Measurements from ENCODE around the gene BRAT1. TPM values are rescaled to one million over a fixed set of nuclear protein-coding genes. Genes with fewer than 3 reads are reported as not detected.
A peak's percentile ranks its signal among the peaks of the same experiment; 100 is the strongest.

BRAT1 gene
- total RNA-seq, 1 donor from 2014 or later = 24.1 TPM

- no peak overlapping the region for H3K4me3 ChIP-seq
- intact Hi-C loops (cut with DNase I) = no loop called here
- no peaks in the 10 kb centered on the region for H3K9me3 ChIP-seq
- H3K27me3 ChIP-seq = no peaks in the 10 kb centered on the region
- ATAC-seq = peak; percentile 63
- DNase-seq = peak; percentile 83
- H3K4me1 ChIP-seq = peaks cover 52% of the 10 kb centered on the region
- H3K27ac ChIP-seq = peak overlapping the region; percentile 85
- peaks cover 20% of the 10 kb centered on the region for H3K36me3 ChIP-seq
- TF ChIP-seq CTCF (IDR thresholded peaks at IDR 0.05) = no peak
These were observed 25.0 kb downstream of the BRAT1 start for GRCh38 chr7:2530071-2530987.

GRCh38 chr7:2529161-2530070 lies 25.9 kb downstream of the BRAT1 start:
- no peak overlapping the region for H3K4me3 ChIP-seq
- DNase-seq = peak; percentile 89

GRCh38 chr7:2528481-2529095 lies 26.7 kb downstream of the BRAT1 start:
- no peak for DNase-seq
- no peaks in the 10 kb centered on the region for H3K27me3 ChIP-seq
- H3K27ac ChIP-seq = peak overlapping the region; percentile 85
- intact Hi-C loops (cut with DNase I) = no loop called here
- no peaks in the 10 kb centered on the region for H3K9me3 ChIP-seq
- ATAC-seq = no peak
- H3K36me3 ChIP-seq = peaks cover 23% of the 10 kb centered on the region
- H3K4me1 ChIP-seq = peaks cover 69% of the 10 kb centered on the region
- H3K4me3 ChIP-seq = no peak overlapping the region
- no peak for TF ChIP-seq CTCF (IDR thresholded peaks at IDR 0.05)

More at GRCh38 chr7:2529161-2530070, 25.9 kb downstream of the BRAT1 start:
- no peak for TF ChIP-seq CTCF (IDR thresholded peaks at IDR 0.05)
- intact Hi-C loops (cut with DNase I) = no loop called here
- peaks cover 61% of the 10 kb centered on the region for H3K4me1 ChIP-seq
- no peaks in the 10 kb centered on the region for H3K27me3 ChIP-seq
- H3K9me3 ChIP-seq = no peaks in the 10 kb centered on the region
- H3K27ac ChIP-seq = peak overlapping the region; percentile 85
- peak; percentile 62 for ATAC-seq
- H3K36me3 ChIP-seq = peaks cover 23% of the 10 kb centered on the region

- intact Hi-C loops (cut with DNase I) = no loop called here
- peak overlapping the region; percentile 85 for H3K27ac ChIP-seq
- no peak overlapping the region for H3K4me3 ChIP-seq
- no peaks in the 10 kb centered on the region for H3K9me3 ChIP-seq
- H3K4me1 ChIP-seq = peaks cover 77% of the 10 kb centered on the region
- no peak for TF ChIP-seq CTCF (IDR thresholded peaks at IDR 0.05)
- no peak for ATAC-seq
- no peaks in the 10 kb centered on the region for H3K27me3 ChIP-seq
- DNase-seq = no peak
- H3K36me3 ChIP-seq = peaks cover 23% of the 10 kb centered on the region
These were observed 27.5 kb downstream of the BRAT1 start for GRCh38 chr7:2527505-2528467.

Data from upper lobe of right lung (tissue), 1 donor.